Sciatic nerve (tissue), 1 donor: ENCODE data around the gene DHX9. TPM values are rescaled to one million over a fixed set of nuclear protein-coding genes. Genes with fewer than 3 reads are reported as not detected.

Experiments used
- total RNA-seq: library from RNA; stranded (reverse); fragmentation: NEBNext Ultra II Directional; extraction: Animal tissue kit (Norgen Biotek cat#: 25700); gene quantifications from one replicate; pipeline ENCODE4 v1.2.1, GENCODE V29; 2021
- donor health status: DM: no; HTN: no; CAD: no.

DHX9 gene
- total RNA-seq, 1 donor from 2014 or later, result 127 TPM

Other genes starting within 250 kb of the DHX9 start
- gene RGS16, start 235.0 kb upstream of the DHX9 start, total RNA-seq, result 14.1 TPM
- 0.13 TPM for gene RGS8, start 154.8 kb upstream of the DHX9 start, total RNA-seq
- 32.5 TPM for gene NPL, start 49.6 kb upstream of the DHX9 start, total RNA-seq
- gene SHCBP1L, start 113.8 kb downstream of the DHX9 start, total RNA-seq, result not detected
- 263 TPM for gene LAMC1, start 184.1 kb downstream of the DHX9 start, total RNA-seq